HG03060 (cell line): ENCODE measurements around the gene CEPT1.

Experiments used
- ATAC-seq: cut with Tn5 transposase; IDR thresholded peaks from one replicate; pipeline ENCODE4 v1.9.1; 2021; ENCODE audit warnings: low read depth, moderate number of reproducible peaks; ENCODE audit not compliant: unreplicated experiment

Gene CEPT1

DNA sequence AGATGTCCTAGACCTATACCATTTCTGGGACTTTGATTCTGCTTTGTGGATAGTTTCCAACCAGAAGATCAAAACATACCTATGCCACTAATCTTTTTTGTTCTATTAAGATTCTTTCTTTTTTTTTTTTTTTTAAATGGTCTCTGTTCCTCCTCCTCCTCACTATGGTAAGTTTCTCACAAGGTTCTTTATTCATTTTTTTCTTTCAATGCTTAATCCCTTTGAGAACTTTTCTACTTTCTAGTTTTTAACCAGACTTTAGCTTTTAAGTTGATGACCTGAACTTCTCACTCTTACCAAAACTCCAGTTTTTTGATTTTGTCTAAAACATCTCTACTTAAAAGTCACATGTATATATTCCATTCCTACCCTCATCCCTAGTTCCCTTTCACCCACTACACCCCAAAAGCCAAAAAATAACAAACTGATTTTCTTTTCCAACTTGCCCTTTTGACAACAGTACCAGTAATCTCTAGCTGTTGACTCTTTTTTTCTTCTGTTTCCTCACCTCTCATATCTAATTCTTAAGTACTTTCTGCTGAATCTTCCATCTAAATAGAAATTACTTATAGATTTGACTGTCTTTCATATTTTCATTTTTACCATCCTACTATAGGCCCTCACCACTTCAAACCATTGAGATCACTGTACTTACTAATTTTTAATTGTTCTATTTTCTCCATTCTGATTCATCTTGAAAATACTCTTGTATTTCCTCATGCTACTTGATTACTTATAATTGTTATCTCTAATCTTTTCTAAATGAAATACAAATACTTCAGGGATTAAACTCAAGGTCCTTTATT is 6.1 kb downstream of the CEPT1 start:
- no peak for ATAC-seq

GRCh38 chr1:111147948-111148347 is 7.9 kb downstream of the CEPT1 start:
- ATAC-seq = no peak

DNA sequence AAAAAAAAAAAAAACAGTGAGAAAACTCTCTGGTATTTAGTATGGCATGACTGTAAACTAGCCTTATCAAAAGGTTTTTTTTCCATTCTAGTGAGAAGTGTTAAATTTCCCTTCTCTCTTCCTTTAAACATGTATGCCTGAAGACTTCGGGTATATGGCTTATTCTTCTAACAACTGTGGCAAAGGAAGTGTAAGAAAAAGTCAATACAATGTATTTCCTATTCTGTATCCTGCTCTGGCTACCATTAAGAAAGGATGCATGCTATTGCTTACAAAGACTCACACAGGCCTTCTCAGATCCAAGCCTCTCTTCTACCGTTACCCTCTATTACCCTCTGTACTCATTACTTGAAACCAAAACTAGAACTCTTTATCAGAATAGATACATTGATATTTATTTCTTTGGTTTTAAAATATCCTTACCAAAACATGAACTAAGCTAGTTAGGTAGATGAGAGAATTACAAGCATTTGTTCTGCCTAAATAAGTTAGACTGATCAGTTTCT is 8.4 kb downstream of the CEPT1 start:
- ATAC-seq = no peak

- no peak for ATAC-seq
Measured at GRCh38 chr1:111151838-111152237, 11.8 kb downstream of the CEPT1 start.

- ATAC-seq = no peak
Measured at GRCh38 chr1:111154021-111154999, 14.3 kb downstream of the CEPT1 start.

DNA sequence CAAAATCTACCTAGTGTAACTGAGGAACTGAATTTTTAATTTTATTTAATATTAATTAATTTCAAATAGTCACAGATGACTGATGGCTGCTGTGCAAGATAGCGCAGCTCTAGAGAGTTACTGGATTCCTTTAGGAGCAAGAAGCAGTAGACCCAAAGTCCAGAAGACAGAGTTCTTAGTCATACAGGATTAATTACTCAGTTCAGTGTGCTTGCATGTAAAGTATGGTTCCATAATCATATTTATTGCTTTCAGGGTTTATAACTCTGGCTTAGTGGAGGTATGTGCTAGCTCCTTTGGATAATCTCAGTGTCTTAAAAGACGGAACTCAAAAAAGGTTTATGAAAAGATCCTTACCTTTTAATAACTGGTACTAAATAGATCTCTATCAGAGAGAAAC is 17.4 kb downstream of the CEPT1 start:
- ATAC-seq = no peak

DNA sequence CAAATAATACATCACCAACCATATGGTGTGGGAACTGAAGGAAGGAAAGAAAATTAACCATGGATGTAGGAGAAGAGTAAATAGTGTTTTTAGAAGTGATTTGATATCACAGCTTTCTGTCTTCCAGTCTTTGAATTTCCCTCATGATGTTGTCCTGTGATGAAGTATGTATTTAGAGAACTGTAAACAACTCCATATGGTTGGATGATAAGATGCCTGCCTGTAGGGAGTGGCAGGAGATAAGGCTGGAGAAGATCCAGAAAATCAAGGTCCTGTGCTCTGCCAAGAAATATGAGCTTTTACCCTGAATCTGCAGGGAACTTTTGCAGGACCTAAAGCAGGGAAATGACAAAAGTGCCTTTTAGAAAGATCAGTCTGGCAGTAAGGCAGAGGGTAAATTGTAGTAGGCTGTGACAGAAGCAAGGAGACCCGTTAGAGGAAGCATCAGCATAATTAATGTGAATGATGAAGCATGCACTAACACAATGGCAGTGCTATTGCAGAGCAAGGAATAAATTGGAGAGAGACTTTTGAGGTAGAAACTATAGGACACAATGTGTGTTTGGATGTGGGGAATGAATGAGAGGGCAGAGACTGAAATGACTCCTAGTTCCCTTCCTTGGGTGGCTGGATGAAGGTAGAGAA is 21.9 kb downstream of the CEPT1 start:
- no peak for ATAC-seq

DNA sequence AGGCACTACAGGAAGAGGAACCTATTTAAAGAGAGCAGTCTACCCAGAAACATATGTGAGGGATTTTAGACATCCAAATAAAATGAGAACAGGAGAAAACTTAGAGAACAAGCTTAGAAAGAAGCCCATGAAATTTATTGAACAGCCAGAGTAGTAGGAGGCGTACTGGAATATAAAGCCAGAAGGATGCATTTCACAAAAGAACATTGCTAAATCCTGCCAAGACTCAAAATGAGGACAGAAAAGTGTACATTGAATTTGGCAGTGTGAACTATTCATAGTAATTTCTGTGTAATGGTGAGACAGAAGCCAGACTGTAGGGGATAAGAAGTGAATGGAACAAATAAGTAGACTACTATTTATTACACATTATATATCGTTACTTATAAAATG is 22.5 kb downstream of the CEPT1 start:
- no peak for ATAC-seq

- ATAC-seq = no peak
Measured at GRCh38 chr1:111163363-111163762, 23.3 kb downstream of the CEPT1 start.

GRCh38 chr1:111164151-111164550 is 24.1 kb downstream of the CEPT1 start:
- ATAC-seq = no peak

DNA sequence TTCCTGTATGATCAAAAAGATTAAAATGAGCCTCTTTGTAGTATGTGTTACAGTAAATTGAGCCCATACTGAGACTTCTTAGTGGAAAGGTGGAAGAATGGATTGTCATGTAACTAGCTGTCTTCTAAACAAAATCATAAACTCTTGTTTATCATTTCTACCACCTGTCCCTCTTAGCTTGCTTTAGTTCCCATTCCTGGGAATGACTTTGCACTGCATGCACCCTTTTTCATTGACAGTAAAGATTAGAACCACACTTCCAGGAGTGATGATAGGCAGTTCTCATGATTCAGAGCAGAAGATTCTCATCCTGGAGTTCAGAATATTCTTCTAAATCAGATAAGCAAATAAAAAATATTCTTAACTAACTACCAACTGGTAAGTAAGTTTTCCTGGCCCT is 32.4 kb downstream of the CEPT1 start:
- ATAC-seq = no peak

DNA sequence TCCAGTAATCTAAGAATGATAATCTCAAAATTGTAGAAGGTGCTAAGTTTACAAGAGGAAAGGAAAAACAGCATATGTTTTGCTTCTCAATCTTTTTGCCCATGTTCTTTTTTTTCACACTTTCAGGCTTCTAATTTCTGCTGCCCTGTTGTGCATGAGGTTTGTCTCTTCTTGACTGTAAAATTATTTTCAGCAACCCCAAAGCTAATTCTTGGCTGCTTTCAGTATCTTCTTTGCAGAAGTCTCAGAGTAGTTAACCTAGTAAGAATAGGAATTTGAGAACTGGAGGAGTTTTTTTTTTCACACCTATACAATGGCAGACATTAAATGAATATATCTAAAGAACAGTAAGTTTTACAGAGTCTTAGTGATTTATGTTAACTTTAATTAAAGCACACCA is 34.0 kb downstream of the CEPT1 start:
- ATAC-seq = no peak

DNA sequence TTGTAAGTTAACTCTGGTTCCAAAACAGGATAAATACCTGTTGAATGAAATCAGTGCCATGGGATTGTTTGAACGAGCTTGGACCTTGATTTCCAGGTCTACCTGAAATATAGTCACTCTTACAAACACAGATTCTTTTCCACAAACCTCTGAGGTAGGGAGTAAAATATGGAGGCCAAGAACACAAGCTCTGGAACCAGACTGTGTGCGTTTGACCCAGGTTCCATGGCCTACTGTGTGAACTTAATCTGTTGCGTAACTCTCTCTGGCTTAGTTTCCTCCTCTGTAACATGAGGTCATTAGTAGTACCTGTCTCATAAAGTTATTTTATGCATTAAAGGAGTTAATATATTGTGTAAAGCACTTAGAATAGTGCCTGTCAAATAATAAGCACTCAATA is 35.3 kb downstream of the CEPT1 start:
- ATAC-seq = no peak

GRCh38 chr1:111176678-111177077 is 36.7 kb downstream of the CEPT1 start:
- ATAC-seq = no peak

- ATAC-seq = no peak
Measured at GRCh38 chr1:111179968-111180533, 40.0 kb downstream of the CEPT1 start.

- no peak for ATAC-seq
Measured at GRCh38 chr1:111182052-111182451, 42.0 kb downstream of the CEPT1 start.

GRCh38 chr1:111183308-111184069 is 43.5 kb downstream of the CEPT1 start:
- no peak for ATAC-seq

- ATAC-seq = no peak
Measured at GRCh38 chr1:111184663-111185062, 44.6 kb downstream of the CEPT1 start.

DNA sequence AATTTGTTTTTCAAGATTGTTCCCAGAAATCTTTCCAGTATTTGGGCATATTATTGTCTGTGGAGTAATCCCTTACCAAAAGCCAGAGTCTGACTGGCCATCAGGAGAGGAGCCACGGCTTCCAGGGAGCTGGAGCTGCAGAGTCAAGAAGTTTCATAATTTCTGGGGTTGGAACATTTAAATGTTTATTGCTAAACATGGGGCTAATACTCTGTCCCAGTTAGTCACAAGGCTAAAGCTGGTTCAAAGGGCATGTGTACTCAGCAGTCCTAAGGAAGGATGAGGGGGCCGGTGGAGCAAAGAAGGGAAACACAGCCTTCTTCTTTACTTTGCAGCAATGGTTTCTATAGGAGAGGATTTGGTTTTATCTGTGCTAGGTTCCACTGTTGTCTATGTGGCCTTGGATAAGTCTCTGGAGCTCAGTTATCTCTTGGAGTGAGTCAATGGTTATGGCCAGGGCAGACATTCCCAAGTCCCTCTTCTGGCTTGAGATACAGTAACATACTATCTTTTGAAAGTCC is 51.0 kb downstream of the CEPT1 start:
- ATAC-seq = no peak

DNA sequence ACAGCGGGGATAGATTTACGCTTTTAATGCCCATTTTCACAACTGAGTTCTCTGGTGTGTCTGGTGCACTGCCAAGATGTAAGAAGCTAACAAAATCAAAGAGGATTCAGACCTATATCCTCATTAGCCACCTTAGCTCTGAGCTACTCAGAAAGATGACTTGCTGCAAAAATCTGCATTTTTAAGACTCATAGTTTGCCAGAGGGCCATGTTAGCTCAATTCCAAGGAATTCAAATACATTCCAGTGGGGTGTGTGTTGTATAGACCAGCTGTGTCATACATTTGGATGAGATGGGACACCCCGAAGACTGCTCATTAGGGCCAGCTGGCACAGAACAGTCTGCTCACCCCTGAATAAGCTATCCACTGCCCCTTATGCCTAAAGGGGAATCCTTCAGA is 51.5 kb downstream of the CEPT1 start:
- no peak for ATAC-seq
